ENCODE results near the gene AMD1. TPM values are rescaled to one million over a fixed set of nuclear protein-coding genes. Genes with fewer than 3 reads are reported as not detected.
"Not testable (repeated sequence)": the region's sequence is repeated elsewhere in the genome, so short reads cannot be mapped to it uniquely, and the experiment has no call there.

AMD1 gene
- 41.8 TPM for polyA plus RNA-seq (ENCODE audit: insufficient read length)

DNA sequence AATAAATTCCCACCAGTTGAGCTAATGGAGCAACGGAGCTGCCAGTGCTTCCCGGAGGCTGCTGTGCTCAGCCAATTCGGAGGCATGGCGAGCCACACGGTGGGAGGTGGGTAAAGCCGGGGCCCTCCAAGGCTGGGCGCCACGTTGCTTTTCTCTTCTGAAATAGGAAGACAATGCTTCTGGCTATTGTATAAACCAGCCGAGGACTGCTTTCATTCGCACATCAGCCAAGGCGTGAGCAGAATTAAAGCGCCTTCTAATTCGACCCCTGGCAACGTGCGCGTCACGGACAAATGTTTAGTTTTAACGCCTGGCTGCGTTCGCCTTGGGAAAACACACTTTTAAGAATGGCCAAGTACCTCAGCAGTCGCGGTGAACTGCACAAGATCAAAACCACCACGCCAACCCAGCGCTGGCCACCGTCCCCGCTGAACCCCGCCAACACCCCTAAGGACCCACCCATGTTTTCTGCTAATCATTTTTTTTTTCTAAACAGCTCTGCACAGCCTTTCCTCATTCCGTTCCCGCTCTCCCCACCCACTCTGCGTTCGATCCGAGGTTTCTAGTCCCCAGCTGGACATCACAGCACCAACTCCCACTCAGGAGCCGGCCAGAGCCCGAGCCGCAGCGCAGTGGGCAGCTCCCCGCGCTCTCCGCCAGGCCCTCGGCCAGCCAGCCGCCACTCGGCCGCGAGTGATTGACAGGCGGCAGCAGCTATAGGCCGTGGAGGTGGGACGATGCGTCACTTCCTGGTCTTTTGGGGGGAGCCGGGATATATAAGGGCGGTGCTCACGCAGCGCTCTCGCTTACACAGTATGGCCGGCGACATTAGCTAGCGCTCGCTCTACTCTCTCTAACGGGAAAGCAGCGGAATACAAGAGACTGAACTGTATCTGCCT, at the start of gene AMD1:
TSS of gene AMD1 (plus strand) at position 805 of the 899 bp plus-strand sequence. CDS start 321 bp downstream, outside the sequence.
- DNase-seq = peak; percentile 98

DNA sequence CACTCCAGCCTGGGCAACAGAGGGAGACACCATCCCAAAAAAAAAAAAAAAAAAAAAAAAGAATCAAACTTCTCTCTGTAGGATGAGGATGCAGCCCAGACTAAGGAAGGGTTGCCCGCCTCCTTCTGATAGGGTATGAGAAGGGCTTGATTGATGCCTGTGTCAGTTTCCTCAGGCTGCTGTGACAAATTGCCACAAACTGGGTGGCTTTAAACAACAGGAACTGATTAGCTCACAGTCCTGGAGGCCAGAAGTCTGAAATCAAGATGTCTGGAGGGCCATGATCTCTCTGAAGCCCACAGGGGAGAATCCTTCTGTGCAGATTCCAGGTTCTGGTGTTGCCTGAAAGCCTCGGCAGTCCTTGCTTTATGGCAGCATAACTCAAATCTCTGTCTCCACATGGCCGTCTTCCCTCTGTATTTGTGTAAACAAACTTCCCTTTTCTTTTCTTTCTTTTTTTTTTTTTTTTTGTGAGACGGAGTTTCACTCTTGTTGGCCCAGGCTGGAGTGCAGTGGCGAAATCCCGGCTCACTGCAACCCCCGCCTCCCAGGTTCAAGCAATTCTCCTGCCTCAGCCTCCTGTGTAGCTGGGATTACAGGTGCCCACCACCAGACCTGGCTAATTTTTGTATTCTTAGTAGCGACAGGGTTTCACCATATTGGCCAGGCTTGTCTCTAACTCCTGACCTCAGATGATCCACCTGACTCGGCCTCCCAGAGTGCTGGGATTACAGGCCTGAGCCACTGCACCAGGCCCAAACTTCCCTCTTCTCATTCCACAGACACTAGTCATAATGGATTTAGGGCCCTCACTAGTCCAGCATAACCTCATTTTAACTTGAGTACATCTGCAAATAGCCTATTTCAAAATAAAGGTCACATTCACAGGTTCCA, 48.1 kb upstream of the AMD1 start:
- DNase-seq = peak; percentile 11

DNA sequence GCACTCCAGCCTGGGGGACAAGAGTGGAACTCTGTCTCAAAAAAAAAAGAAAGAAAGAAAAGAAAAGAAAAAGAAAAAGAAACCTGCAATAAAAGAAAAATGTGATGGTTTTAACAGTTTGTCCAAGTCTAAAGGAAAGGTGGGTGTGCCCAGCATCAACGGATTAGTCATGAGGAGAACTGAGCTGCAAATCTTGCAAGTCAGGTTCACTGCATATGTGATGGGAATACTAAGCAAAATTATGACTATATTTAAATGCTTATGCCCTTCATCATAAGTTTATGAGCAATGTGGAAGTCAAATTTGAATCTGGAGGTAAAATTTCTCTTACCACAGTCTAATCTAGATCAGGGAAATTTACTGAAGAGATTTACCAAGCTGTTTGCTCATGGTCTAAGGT, 46.2 kb upstream of the AMD1 start:
- DNase-seq = no peak

DNA sequence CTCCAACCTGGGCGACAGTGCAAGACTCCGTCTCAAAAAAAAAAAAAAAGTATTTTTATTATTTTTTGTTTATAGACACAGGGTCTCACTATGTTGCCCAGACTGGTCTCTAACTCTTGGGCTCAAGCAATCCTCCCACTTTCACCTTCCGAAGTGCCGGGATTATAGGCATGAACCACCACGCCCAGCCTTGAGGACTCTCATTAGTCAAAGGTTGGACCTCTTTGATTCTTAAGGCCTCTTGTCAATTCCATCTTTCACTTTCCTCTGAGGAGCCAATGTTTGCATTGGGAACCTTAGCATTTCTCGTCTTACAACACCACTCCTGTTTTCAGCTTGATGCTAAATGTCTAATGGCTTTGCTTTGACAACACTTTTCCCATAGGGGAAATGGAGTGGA, 43.2 kb upstream of the AMD1 start:
- no peak for DNase-seq

DNA sequence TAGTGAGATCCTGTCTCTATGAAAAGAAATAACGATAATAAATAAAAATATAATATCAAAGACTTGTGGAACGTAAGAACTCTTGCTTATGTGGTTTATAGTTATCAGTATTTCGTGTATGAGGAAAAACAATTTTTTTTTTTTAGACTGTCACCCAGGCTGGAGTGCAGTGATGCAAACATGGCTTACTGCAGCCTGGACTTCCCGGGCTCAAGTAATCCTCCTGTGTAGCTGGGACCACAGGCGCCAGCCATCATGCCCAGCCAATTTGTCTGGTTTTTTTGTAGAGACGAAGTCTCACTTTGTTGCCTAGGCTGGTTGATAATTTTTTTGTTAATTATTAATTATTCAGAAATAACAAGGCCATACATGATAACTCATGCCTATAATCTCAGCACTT, 40.8 kb upstream of the AMD1 start:
- no peak for DNase-seq

DNA sequence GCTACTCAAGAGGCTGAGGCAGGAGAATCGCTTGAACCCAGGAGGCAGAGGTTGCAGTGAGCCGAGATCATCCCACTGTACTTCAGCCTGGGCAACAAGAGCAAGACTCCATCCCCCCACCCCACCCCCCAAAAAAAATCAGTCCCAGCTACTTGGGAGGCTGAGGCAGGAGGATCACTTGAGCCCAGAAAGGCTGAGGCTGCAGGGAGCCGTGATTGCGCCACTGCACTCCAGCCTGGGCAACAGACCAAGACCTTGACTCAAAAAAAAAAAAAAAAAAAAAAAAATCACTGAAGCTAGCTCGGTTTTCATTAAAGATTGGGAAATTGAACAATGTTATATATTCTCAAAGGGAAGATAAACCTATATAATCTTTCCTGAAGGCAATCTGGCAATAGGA, 38.8 kb upstream of the AMD1 start:
- not testable (repeated sequence) for DNase-seq

DNA sequence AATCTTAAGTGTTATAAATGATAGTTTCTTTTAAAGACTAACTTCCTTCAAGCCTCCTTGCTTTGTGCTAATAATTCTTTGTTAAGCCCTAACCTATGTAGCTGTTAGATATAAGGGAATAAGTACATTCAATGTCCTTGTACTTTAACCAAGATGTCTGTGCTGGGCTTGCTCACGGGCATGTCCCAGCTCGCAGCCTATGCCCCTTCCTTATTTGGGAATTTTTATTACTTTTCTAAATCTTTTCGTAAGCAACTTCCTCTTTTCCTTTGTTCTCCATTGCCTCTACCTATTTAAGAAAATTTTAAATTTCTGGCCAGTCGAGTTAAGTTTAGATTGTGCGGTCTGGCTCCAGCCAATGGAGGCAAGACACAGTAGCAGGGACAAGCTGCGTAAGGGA, 33.3 kb upstream of the AMD1 start:
- DNase-seq = no peak

DNA sequence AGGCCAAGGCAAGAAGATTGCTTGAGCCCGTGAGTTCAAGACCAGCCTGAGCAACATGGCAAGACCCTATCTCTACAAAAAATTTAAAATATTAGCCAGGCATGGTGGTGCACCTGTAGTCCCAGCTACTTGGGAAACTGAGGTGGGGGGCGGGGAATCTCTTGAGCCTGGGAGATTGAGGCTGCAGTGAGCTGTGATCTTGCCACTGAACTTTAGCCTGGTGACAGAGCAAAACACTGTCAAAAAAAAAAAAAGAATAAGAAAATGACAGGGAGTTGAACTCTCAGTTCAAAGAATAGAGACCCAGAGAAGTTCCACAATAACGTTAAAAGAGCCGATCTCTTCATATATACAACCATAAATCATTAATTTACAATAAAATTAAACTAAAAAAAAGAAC, 24.8 kb upstream of the AMD1 start:
- no peak for DNase-seq

DNA sequence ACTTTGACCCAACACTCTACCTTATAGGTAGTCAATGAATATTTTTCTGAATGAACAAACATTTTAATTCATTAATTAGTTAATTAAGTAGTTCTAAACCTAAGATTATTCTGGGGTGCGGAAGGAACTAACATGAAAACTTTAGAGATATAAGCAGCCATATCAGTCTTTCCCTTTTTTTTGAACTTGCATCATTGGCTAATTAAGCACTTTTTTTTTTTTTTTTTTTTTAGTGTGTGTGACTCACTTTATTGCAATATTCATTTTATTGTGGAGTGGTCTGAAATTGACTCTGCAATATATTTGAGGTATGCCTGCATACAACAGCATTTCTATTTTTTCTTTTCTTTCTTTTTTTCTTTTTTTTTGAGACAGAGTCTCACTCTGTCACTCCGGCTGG, 21.8 kb upstream of the AMD1 start:
- no peak for DNase-seq

DNA sequence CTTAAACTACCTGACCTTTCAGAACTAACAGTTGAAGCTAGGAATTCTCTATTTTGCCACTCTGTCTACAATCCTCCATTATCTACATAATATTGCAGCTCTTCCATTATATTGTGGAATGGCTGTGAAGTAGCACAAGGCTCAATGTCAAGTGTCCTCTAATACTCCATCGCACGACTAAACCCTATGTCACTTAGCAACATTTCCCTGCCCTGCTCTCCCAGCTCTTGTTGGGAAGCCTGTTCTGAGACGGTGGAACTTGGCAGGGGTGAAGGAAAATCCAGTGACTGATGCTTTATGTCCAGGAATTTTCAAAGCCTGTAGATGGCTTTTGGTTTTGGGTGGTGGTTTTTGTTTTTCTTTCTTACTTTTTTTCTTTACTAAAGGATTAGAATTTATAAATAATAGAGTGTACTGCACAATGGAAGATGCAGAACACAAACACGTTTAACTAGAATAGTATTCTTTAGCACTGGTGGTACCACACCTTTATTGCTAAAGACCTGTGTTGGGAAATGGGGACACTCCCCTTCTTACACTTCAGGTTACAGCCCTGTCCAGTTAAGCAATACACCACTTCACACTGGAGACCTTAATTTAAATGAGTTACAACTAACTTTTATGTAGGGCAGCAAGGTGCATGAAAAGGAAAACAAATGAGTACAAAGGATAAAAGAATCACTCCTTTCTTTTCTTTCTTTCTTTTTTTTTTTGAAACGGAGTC, 20.7 kb upstream of the AMD1 start:
- no peak for DNase-seq

DNA sequence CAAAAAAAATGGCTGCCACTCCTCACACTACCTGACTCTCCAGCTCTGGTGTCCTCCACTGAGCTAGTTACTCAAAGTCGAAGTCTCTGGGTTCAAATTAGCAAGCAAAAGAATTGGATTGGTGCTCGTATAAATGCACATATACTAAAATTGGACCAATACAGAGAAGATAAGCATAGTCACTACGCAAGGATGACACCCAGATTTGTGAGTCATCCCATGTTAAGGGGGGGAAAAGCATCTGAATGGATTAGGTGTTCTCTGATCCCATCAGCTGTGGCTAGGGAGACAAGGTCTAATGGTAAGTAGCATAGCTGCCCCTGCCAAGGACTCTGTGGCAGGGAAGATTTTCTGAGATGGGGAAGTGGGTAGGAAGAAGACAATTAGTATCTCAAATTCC, 18.3 kb upstream of the AMD1 start:
- DNase-seq = no peak

DNA sequence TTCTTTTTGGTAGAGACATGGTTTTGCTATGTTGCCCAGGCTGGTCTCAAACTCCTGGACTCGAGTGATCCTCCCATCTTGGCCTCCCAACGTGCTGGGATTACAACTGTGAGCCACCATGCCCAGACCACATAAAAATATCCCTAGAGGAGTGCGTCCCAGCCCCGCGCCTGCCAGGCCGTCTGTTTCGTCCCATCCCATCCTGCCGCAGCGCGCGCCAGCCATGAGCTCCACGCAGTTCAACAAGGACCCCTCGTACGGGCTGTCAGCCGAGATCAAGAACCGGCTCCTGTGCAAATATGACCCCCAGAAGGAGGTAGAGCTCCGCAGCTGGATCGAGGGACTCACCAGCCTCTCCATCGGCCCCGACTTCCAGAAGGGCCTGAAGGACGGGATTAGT, 16.6 kb upstream of the AMD1 start:
- DNase-seq = no peak

DNA sequence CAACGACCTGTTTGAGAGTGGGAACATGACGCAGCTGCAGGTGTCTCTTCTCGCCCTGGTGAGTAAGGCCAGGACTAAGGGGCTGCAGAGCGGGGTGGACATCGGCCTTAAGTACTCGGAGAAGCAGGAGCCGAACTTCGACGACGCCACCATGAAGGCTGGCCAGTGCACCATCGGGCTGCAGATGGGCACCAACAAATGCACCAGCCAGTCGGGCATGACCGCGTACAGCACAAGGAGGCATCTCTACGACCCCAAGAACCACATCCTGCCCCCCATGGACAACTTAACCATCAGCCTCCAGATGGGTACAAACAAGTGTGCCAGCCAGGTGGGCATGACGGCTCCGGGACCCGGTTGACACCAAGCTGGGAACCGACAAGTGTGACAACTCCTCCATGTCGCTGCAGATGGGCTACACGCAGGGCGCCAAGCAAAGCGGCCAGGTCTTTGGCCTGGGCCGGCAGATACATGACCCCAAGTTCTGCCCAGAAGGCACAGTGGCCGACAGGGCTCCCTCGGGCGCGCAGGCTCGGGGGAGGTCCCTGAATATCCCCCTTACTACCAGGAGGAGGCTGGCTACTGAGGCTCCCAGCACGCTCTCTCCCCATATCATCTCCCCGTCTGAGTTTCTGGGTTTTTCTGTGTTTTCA, 15.9 kb upstream of the AMD1 start:
- no peak for DNase-seq

DNA sequence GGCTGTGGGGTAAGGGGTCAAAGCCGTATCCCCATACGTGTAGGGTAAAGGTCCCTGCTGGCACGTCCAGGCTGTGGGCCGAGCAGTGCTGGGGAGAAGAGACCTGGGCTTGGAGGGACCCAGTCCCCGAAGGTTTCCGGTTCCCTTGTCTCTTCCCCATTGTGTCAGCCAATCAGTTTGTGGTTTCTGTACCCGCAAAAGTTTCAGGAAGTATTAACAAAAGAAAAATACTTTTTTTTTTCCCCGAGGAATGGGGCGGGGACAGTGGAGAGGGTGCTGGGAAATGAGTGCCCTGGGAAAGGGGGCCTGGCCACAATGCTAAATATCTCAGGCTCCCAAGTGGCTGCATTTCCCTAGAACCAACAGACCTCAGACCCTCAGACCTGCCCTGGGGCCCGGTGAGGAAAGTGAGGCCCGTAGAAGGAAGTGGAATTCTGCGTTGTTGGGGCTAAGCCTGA, 15.2 kb upstream of the AMD1 start:
- DNase-seq = no peak

DNA sequence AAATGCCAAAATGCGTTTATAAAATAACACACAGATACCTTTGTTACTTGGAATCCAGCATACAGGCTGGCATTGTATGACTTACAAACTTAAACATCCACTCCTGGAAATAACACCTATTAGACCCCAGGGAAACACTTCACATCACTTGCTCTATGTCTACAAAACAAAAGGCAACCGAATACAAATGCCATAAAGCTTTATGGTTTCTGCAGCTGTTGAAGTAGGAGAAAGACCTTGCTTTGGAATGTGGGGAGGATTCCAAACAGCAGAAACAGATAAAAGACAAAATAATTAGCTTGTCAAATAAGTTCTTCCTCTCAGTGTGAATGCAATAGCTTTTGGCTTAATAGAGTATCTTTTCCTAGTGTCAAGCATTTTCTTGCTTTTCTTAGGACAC, 9.8 kb upstream of the AMD1 start:
- DNase-seq = no peak

DNA sequence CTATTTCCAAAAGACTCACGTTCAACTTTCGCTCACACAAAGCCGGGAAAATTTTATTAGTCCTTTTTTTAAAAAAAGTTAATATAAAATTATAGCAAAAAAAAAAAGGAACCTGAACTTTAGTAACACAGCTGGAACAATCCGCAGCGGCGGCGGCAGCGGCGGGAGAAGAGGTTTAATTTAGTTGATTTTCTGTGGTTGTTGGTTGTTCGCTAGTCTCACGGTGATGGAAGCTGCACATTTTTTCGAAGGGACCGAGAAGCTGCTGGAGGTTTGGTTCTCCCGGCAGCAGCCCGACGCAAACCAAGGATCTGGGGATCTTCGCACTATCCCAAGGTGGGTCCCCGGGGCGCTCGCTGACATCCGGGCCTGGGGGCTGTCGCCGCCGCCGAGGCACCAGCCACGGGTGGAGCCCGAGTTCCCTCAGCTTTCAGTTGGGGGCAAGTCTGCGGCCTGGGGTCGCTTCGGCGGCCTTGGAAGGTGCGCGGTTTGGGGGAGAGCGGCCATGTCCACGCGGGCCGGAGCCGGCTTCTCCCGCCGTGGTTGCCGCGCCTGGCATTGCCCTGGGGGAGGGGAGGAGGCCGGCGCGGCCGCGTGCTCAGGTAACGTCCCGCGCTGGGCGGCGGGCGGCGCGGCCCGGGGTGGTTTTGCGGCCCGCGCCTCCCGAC, 429 bp downstream of the AMD1 start:
- peak; percentile 44 for DNase-seq

DNA sequence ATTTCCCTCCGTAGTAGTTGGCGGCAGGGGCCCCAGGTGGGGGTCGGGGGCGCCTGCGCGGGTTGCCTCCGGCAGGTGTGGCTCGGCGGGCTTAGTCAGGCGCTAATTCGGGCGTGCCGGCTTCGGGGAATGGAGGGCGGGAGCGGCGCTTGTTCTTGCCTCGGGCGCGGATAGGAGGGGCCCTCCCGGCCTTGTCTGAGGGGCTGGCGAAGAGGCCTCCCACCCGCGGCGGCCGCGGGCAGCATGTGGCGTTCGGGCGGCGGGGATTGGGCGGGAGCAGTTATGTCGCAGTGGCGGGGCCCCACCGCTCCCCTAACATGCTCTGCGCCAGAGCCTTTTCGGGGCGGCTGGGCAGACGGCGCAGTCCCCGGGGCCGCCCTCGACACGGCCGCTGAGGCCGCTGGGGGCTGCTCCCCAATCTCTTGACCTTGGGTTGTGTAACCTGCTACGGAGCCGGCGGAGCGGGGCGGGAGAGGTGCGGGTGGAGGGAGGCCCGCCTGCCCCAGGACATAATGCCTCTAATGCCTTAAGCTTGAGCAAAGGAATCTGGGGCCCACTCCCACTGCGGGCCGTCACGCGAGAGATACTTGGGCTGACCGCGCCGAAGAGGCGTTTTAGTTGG, 1.1 kb downstream of the AMD1 start:
- DNase-seq = peak; percentile 49

DNA sequence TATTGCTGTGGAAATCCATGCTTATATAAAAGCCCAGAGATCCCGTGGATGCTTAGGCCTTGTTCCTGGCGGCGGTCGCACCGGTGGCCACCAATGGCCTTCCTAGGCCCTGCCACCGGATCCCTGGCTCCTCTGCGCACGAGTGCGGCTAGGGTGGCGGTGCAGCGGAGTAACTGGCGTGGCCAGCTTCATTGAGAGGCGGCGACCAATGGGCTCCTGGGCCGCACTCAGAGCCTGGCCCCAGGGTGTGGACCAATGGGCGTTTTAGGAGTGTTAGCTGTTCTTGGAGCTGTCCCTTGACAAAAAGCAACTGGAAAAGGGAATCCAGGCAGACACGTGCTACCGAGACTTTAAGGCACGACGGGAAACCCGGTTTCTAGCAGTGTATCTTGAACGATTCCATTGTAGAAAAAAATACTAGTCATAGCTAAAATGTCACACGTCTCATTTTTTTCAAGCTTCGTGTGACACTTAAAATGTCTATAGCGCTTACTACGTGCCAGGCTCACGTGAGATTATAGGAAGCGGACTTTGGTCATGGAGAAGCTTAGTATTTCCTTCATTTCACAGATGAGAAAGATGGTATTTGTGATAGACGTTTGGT, 1.7 kb downstream of the AMD1 start:
- DNase-seq = peak; percentile 80

DNA sequence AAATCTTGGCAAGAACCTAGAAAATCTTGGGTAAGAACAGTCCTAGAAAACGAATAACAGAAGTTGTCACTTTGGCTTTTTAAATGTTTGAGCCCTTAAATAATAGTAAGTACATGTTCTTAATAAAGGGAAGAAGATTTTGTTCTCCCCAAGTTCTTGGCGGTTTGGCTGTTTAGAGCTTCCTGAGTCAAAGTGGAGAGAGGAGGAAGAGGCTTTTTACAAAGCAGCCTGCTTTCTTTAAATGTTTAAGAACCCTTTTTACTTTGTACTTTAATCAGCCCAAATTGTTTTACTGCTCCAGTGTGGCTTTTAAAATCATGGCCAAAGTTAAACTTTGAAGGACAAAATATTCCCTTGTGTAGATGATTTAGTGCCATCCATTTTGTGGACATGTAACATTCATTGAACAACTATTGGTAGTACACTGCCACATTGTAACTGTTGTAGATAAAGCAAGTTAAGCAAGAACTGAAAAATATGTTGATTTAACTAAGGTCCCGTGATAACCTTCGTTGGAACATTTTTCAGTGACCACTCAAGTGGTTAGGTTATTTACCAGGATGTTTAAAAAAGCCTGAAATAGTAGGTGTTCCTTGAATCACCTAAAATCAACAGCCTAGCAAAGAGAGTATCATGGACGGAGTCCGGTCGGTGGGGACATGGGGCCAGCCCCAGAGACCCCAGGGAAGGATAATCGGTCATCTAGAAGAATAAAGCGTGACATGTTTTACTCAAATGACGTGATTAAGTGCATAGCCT, 2.4 kb downstream of the AMD1 start:
- no peak for DNase-seq

DNA sequence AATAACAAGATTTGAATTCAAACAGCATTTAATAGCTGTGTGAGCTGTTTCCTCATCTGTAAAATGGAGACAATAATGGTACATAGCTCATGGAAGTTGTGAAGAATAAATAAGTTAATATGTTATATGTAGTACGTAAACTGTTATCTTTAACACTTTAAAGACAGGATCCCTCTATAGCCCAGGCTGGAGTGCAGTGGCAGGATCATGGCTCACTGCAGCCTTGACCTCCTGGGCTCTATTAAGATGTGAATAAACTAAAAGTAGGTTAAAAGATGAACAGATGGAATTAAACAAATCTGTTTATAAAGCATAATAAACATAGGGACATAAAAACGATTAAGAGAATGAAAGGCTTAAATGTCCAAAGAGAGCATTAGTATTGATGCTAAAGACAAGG, 3.0 kb downstream of the AMD1 start:
- no peak for DNase-seq

All from hindlimb muscle (tissue), 1 donor.